ENCODE data around the gene SYNGR2. TPM values are rescaled to one million over a fixed set of nuclear protein-coding genes. Genes with fewer than 3 reads are reported as not detected.

The SYNGR2 gene
- total and polyA plus RNA-seq, 7 donors: 14.7 to 280 (median 23.5) TPM

DNA sequence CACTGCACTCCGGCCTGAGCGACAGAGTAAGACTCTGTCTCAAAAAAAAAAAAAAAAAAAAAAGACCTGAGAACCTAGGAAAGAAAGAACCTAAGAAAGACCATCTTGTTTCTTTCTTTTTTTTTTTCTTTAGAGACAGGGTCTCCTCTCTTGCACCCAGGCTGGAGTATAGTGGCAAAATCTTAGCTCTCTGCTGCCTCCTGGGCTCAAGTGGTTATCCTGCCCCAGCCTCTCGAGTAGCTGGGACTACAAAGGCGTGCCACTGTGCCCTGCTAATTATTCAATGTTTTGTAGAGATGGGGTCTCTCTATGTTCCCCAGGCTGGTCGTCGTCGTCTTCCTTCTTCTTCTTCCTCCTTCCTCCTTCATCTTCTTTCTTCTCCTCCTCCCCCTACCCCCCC is 37.9 kb downstream of the SYNGR2 start:
- Histone ChIP-seq H3K27ac (no peak overlapping the region), H3K4me1 (no peaks in the 10 kb centered on the region), H3K4me3 (no peak overlapping the region), H3K36me3 (no peaks in the 10 kb centered on the region), H3K27me3 (no peaks in the 10 kb centered on the region), H3K9me3 (no peaks in the 10 kb centered on the region)
- TF ChIP-seq POLR2A (IDR thresholded peaks at IDR 0.05) (no peak), EP300 (IDR thresholded peaks at IDR 0.05) (no peak), POLR2AphosphoS5 (IDR thresholded peaks at IDR 0.05) (no peak)
- TF ChIP-seq, protein P1, sequence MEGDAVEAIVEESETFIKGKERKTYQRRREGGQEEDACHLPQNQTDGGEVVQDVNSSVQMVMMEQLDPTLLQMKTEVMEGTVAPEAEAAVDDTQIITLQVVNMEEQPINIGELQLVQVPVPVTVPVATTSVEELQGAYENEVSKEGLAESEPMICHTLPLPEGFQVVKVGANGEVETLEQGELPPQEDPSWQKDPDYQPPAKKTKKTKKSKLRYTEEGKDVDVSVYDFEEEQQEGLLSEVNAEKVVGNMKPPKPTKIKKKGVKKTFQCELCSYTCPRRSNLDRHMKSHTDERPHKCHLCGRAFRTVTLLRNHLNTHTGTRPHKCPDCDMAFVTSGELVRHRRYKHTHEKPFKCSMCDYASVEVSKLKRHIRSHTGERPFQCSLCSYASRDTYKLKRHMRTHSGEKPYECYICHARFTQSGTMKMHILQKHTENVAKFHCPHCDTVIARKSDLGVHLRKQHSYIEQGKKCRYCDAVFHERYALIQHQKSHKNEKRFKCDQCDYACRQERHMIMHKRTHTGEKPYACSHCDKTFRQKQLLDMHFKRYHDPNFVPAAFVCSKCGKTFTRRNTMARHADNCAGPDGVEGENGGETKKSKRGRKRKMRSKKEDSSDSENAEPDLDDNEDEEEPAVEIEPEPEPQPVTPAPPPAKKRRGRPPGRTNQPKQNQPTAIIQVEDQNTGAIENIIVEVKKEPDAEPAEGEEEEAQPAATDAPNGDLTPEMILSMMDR (IDR thresholded peaks at IDR 0.05): no peak
- DNase-seq: no peak
- intact Hi-C loops (cut with DNase I): no loop called here
- WGBS, 2 donors: 77 to 80% methylated on average over 7 of the region's 7 CpGs

DNA sequence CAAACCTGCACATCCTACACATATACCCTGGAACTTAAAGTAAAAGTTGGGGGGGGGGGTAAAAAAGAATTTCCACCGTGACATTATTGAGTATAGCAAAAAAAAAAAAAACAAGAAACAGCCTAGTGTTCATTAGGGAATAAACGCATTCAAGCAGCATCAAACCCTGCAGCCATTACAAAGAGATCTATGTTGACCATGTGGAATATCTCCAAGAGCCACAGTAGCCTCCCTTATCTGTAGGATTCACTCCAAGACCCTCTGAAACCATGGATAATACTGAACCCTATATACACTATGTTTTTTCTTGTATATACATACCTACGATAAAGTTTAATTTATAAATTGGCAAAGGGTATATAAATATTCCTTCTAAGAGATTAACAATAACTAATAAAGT is 40.1 kb downstream of the SYNGR2 start:
- WGBS, 2 donors: 72 to 83% methylated on average over 3 of the region's 3 CpGs
- Histone ChIP-seq H3K4me3 (no peak overlapping the region), H3K36me3 (no peaks in the 10 kb centered on the region), H3K27me3 (no peaks in the 10 kb centered on the region), H3K4me1 (no peaks in the 10 kb centered on the region), H3K27ac (no peak overlapping the region), H3K9me3 (no peaks in the 10 kb centered on the region)
- DNase-seq: no peak
- no peak for TF ChIP-seq POLR2A (IDR thresholded peaks at IDR 0.05)
- TF ChIP-seq, protein P1 (IDR thresholded peaks at IDR 0.05): no peak
- no peak for TF ChIP-seq EP300 (IDR thresholded peaks at IDR 0.05)
- TF ChIP-seq POLR2AphosphoS5 (IDR thresholded peaks at IDR 0.05): no peak
- intact Hi-C loops (cut with DNase I): no loop called here

DNA sequence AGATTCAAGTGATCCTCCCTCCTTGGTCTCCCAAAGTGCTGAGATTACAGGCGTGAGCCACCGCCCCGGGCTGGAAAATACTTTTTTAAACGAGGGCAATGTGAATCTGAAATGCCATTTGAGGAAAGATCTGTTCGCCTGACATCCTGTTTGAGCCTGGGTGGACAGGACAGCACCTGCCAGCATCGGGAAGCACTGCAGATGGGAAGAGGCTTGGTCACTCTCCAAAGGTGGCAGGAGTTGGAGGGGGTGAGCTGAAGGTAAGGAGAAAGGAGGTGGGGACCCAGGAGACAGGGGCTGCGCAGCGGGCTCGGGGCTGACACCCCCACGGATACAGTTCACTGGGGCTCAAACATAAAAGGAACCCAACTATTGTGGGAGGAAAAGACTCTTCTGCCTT is 41.7 kb downstream of the SYNGR2 start:
- no peaks in the 10 kb centered on the region for H3K9me3 ChIP-seq
- H3K4me3 ChIP-seq: no peak overlapping the region
- DNase-seq: no peak
- H3K27ac ChIP-seq: no peak overlapping the region
- TF ChIP-seq, protein P1 (IDR thresholded peaks at IDR 0.05): no peak
- TF ChIP-seq EP300 (IDR thresholded peaks at IDR 0.05) (no peak), POLR2A (IDR thresholded peaks at IDR 0.05) (no peak), POLR2AphosphoS5 (IDR thresholded peaks at IDR 0.05) (no peak)
- peaks cover 0 to 11% (median 7%) of the 10 kb centered on the region in 4 donors for H3K4me1 ChIP-seq
- WGBS, 2 donors: 82 to 88% methylated on average over 10 of the region's 10 CpGs
- H3K27me3 ChIP-seq: no peaks in the 10 kb centered on the region
- H3K36me3 ChIP-seq: no peaks in the 10 kb centered on the region
- intact Hi-C loops (cut with DNase I): no loop called here

DNA sequence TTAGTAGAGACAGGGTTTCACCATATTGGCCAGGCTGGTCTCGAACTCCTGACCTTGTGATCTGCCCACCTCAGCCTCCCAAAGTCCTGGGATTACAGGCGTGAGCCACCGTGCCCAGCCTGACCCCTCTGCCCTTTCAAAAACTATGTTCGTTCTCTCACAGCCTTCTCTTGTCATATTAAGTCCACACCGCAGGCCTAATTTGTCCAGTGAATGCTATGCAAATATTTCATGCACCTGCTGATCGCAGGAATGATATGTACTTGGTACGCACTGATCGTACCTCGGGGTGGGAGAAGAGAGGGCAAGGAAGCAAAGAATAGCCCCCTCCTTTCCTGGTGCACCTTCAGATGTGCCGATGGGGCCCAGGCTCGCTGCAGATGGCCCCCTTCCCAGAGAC is 42.7 kb downstream of the SYNGR2 start:
- WGBS, 2 donors: 86% methylated on average over 11 of the region's 11 CpGs
- Histone ChIP-seq H3K27me3 (no peaks in the 10 kb centered on the region), H3K4me1 (peaks cover 0 to 11% (median 7%) of the 10 kb centered on the region in 4 donors), H3K27ac (no peak overlapping the region), H3K36me3 (no peaks in the 10 kb centered on the region), H3K9me3 (no peaks in the 10 kb centered on the region), H3K4me3 (no peak overlapping the region)
- intact Hi-C loops (cut with DNase I): no loop called here
- TF ChIP-seq POLR2AphosphoS5 (IDR thresholded peaks at IDR 0.05): no peak
- TF ChIP-seq EP300 (IDR thresholded peaks at IDR 0.05): no peak
- TF ChIP-seq, protein P1 (IDR thresholded peaks at IDR 0.05): no peak
- TF ChIP-seq POLR2A (IDR thresholded peaks at IDR 0.05): no peak
- DNase-seq: no peak
